HK-2 (cell line): ENCODE results near the gene EHBP1L1.

Experiments
- DNase-seq: peaks from one replicate; pipeline ENCODE4 v3.0.0-alpha.2; 2018; ENCODE audit not compliant: unreplicated experiment

EHBP1L1 gene

DNA sequence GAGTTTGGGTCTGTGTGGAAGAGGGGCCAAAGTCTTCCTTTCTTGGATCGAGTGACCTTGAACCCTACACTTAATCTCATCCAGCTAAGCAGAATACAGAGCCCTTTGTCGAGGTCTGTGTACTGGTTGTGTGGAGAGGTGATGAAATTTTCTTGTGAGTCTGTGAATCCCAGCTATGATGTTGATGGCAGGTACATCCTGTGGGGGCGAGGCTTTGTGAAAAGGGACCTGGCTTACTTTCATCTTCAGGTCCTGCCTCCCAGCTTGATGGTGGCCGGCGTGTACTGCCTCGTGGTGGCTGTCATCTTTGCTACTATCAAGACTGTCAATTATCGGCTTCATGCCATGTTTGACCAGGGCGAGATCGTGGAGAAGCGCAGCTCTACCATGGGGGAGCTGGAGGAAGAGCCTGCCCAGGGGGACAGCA is 40.7 kb downstream of the EHBP1L1 start:
- no peak for DNase-seq

DNA sequence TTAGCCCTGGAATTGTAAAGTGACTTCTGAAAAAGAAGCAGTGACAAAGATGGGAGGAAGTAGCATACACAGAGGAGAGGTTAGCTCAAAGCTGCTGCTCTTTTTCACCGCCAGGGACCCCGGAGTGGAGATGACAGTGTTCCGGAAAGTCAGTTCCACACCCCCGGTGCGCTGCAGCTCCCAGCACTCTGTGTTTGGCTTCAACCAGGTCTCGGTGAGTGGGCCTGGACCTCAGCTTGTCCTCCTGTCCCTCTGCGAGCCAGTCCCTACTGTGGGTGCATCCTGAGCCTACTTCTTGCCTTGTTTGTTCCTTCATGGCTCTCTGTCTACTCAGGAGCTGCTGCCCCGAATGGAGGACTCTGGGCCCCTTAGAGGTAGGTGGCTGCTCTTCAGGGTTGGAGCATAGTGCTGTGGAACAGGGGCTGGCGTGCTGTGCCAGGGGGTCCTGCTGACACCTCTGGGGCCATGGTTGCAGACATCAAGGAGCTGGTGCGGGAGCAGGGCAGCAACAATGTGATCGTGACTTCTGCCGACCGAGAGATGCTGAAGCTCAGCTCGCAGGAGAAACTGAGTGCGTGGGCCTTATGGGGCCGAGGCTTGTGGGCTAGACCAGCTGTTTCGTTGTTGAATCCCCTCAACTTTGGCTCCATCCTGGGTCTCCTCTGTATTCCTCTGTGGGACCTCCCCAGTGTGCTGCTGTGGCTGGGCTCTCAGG is 41.4 kb downstream of the EHBP1L1 start:
- DNase-seq = no peak

DNA sequence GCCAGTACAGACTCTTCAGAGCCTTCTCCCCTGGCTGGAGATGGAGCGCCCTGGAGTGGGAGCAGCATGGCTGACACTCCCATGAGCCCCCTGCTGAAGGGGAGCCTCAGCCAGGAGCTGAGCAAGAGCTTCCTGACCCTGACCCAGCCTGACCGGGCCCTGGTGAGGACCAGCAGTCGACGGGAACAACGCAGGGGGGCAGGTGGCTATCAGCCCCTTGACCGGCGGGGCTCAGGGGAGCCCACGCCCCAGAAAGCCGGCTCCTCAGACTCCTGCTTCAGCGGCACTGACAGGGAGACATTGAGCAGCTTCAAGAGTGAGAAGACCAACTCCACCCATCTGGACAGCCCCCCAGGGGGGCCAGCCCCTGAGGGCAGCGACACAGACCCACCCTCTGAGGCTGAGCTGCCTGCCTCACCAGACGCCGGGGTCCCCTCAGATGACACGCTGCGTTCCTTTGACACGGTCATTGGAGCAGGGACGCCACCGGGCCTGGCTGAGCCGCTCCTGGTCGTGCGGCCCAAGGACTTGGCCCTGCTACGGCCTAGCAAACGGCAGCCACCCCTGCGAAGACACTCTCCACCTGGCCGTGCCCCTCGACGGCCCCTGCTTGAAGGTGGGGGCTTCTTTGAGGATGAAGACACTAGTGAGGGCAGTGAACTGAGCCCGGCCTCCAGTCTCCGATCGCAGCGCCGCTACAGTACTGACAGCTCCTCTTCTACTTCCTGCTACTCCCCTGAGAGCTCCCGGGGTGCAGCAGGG is 42.3 kb downstream of the EHBP1L1 start:
- DNase-seq = no peak

DNA sequence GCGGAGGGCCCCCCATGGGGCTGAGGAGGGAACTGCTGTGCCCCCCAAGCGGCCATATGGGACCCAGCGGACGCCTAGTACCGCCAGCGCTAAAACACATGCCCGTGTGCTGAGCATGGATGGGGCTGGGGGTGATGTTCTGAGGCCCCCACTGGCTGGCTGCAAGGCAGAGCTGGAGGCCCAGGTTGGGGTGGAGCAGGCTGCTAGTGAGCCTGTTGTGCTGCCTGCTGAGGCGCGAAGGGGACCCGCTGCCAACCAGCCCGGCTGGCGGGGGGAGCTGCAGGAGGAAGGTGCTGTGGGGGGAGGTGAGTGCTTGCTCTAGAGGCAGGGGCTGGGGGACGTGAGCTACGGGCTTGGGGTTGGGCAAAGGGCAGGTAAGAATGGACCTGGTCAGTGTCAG is 42.9 kb downstream of the EHBP1L1 start:
- DNase-seq = no peak

DNA sequence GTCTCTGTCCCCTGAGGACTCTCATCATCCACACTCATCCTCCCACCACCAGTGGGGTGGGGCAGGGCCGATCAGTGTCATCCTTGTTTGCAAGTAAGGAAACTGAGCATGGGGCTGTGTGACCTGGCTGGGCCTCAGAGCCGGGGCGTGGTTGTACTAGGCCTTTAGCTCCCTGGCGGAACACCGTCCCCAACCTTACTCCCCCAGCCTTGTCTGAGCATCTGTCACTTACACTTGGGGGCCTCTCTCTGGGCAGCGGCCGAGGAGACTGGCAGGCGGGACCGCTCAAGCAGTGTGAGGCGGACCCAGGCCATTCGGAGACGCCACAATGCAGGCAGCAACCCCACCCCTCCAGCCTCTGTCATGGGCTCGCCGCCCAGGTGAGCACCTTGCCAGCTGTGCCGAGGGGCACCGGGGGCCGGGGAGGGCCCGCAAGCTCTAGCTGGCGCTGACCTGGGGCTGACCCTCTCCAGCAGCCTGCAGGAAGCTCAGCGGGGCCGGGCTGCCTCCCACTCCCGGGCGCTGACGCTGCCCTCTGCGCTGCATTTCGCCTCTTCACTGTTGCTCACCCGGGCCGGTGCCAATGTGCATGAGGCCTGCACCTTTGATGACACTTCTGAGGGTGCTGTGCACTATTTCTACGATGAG is 43.6 kb downstream of the EHBP1L1 start:
- DNase-seq = no peak

DNA sequence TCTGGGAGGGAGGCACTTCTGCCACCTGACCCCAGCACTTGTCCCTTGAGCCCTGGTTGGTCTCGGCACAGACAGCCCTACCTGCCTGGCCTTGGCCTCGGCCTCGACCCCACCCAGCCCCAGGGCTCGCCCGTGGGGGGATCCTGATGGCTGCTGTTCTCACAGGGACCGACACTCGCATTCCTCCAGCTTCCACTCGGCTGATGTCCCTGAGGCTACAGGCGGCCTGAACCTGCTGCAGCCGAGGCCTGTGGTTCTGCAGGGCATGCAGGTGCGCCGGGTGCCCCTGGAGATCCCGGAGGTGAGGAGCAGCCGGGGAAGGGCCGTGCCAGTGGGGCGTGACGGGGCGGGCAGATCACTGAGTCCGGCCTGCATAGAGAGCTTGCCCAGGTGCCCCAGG is 44.8 kb downstream of the EHBP1L1 start:
- DNase-seq = no peak

DNA sequence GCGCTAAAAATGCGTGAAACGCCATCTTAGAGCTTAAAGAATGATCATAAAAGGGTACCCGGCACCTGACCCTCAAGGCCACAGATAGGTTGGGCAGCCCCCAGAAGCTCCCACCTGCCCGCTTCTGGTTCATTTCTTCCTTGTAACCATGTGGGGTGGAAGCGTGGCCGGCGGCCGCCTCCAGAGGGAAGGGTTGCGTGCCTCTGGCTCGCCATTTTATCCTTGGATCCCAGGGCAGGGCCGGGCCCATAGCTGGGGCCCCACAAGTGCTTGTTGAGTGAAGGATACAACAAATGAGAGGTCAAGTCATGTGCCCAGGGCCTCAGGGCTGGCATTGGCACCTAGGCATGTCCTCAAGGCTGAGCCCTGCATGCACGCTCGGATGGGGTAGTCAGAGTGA is 45.6 kb downstream of the EHBP1L1 start:
- DNase-seq = no peak

DNA sequence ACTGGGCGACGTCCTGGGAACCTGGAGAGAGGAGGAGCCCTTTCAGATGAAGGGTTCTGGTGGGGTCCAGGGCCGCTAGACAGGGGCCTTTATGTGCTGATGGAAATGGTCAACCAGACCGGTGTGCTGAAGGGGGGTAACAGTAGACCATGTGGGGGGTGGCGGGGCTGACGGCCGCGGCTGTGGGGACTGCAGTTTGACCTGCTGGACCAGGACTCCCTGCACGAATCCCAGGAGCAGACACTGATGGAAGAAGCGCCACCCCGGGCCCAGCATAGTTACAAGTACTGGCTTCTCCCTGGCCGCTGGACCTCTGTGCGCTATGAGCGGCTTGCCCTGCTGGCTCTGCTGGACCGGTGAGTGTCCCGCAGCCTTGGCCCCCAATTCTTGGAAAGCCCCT is 46.2 kb downstream of the EHBP1L1 start:
- no peak for DNase-seq

DNA sequence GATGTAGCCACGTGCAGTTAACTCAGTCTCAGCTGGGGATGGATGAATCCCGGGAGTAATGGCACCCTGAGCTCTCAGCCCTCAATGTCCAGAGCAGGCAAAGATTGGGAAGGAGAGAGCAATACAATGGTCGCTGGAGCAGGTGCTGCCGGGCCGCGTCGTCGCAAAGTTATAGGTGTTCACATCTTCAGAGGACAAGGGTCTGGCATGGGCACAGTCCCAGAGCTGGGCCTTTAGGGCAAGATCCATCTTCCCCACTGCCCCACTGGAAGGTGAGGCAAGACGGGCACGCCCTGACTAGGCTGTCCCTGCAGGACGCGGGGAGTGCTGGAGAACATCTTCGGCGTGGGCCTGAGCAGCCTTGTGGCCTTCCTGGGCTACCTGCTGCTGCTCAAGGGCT is 47.3 kb downstream of the EHBP1L1 start:
- no peak for DNase-seq

DNA sequence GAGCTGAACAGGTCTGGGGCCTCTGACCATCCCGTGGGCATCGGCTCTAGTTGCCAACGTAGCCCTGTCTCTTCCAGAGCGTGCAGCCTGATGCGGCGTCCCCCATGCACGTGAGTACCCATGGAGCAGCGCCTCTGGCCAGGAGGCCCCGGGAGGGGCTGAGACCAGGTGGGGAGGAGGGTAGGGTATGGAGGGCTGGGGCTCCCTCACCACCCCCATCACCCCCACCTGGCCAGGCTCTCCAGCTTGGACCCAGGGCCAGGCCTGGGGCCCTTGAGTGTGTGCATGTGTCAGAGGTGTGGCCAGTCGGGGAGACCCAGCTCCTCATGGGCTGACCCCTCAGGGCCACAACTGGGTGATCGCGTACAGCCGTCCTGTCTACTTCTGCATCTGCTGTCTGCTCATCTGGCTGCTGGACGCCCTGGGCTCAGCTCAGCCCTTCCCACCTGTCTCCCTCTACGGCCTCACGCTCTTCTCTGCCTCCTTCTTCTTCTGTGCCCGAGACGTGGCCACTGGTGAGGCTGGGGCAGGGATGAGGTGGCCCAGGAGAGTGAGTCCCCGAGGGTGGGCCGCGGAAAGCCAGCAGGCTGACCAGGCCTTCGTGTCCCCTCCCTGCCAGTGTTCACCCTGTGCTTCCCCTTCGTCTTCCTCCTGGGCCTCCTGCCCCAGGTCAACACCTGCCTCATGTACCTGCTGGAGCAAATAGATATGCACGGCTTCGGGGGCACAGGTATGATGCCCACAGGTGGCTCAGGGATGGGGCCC is 48.2 kb downstream of the EHBP1L1 start:
- DNase-seq = no peak

DNA sequence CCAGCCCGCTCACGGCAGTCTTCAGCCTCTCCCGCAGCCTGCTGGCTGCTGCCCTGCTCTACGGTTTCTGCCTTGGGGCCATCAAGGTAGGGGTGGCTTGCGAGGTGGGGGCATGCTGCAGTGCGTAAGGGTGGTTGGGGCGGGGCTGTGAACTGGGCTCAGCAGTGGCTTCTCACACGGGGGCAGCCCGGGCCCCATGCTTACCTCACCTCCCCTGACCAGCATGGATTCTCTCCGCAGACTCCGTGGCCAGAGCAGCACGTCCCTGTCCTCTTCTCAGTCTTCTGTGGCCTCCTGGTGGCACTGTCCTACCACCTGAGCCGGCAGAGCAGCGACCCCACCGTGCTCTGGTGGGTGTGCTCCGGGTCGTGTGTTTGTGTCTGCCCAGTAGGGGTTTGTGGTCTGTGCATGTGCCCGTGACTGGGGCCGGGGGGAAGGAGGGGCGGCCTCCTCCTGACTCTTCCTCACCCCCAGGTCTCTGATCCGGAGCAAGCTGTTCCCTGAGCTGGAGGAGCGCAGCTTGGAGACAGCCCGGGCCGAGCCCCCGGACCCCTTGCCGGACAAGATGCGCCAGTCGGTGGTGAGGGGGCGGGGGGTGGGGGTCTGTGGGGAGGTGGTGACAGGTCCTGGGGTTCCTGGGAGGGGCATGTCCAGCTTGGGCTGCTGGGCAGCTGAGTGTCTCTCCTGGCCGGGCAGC is 49.2 kb downstream of the EHBP1L1 start:
- no peak for DNase-seq

DNA sequence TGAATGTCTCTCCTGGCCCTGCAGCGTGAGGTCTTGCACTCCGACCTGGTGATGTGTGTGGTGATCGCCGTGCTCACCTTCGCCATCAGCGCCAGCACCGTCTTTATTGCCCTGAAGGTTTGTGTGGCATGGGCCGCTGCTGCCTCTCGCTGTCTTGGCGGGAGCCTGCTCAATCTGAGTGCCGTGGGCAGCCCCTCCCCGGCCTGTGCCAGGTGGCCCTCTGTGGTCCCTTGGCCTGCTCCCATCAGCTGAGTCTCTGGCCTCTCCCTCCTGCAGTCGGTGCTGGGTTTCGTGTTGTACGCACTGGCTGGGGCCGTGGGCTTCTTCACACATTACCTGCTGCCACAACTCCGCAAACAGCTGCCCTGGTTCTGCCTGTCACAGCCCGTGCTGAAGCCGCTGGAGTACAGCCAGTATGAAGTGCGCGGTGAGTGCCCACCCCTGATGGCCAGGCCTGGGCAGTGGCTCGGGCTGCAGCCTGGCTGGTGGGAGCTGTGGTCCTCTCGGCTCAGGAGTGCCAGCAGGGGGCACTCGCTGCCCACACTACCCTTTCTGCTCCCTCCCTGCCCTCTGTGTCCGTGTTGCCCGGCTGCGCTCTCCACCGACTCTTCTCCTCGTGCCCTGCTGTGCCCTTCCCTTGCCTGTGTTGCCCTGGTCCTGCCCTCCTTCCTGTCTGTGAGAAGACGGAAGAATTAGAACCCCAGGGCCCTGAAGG is 49.9 kb downstream of the EHBP1L1 start:
- no peak for DNase-seq

DNA sequence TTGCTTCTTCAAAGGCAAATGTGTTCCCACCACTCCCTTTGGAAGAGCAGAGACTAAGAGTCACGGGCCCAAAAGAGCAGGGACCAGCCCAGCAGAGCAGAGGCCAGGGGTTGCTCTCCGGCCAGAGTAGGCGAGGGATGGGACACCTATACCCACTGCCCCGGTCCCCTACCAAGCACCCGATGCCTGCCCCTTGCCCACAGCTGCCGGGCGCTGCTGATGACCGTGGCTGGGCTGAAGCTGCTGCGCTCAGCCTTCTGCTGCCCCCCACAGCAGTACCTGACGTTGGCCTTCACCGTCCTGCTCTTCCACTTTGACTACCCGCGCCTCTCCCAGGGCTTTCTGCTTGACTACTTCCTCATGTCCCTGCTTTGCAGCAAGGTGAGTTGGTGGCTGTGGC is 51.3 kb downstream of the EHBP1L1 start:
- no peak for DNase-seq

DNA sequence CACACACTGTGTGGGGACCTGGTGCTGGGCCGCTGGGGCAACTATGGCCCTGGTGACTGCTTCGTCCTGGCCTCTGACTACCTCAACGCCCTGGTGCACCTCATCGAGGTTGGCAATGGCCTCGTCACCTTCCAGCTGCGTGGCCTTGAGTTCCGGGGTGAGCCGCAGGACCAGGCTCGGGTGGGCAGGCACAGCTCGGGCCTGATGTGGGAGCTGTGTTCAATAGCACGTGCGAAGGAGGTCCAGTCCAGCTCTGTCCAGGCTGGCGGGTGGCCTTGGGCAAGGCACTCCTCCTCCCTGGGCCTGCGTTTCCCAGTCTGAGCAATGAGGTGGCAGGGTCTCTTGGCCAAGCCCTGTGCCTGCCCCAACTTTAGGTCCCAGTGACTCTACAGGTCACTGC is 53.7 kb downstream of the EHBP1L1 start:
- DNase-seq = no peak

DNA sequence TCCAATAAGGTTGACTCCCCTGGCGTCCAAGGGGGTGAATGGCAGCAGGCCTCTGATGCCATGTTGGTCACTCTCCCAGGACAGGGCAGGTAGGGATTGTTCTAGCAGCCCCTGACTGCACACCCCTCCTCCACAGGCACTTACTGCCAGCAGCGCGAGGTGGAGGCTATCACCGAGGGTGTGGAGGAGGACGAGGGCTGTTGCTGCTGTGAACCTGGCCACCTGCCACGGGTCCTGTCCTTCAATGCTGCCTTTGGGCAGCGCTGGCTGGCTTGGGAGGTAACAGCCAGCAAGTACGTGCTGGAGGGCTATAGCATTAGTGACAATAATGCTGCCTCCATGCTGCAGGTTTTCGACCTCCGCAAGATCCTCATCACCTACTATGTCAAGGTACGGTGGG is 54.4 kb downstream of the EHBP1L1 start:
- DNase-seq = no peak

DNA sequence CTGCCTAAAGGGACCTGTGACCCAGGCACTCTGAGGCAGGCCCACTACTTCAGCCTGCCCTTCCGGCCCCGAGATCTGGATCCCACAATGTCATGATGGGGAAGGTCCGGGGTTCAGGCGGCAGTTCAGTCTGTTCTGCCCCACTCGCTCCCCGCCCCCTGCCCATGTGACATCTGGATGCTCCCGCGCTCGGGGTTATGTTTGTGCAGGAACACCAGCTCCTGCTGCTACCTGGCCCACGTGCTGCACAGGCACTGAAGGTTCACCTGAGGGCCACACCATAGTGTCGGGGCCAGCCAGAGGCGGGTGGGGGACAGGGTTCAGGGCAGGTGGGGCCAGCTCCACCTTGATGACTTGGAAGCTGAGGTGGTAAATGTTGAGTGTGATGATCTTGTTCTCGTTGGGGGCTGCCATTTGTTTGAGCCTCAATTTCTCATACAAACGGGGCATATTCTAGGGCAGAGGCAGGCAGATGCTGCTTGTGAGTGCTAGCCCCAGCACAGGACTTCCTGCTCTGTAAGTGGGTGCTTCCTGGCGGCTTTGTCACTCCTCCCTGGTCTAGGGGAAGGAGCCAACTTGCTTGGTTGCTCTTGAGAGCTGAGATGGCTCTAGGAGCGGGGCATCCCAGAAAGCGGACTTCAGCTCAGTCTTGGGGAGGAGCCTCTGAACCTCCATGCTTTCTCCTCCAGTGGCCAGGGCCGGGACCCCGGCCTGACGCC is 57.7 kb downstream of the EHBP1L1 start:
- DNase-seq = no peak

DNA sequence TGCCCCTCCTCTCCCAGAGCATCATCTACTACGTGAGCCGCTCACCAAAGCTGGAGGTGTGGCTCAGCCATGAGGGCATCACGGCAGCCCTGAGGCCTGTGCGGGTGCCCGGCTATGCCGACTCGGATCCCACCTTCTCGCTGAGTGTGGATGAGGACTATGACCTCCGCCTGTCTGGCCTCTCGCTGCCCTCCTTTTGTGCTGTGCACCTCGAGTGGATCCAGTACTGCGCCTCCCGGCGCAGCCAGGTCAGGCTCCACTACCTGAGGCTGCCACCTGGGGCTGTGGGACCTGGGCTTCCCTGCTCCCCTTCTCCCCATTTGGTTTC is 58.2 kb downstream of the EHBP1L1 start:
- no peak for DNase-seq

DNA sequence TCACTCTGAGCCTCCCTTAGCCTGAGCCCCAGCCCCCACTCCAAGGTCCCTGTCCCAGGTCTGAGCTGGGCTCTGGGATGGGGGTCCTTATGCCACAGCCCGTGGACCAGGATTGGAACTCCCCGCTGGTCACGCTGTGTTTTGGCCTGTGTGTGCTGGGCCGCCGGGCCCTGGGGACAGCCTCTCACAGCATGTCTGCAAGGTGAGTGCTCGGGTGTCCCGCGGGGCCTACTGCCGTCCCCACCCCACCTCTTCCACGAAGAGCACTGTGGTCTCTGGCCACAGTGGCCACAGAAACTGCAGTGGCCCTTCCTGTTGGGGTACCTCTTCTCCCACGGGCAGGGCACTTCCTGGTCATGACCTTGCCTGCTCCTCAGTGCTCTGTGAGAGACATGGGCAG is 58.6 kb downstream of the EHBP1L1 start:
- no peak for DNase-seq

DNA sequence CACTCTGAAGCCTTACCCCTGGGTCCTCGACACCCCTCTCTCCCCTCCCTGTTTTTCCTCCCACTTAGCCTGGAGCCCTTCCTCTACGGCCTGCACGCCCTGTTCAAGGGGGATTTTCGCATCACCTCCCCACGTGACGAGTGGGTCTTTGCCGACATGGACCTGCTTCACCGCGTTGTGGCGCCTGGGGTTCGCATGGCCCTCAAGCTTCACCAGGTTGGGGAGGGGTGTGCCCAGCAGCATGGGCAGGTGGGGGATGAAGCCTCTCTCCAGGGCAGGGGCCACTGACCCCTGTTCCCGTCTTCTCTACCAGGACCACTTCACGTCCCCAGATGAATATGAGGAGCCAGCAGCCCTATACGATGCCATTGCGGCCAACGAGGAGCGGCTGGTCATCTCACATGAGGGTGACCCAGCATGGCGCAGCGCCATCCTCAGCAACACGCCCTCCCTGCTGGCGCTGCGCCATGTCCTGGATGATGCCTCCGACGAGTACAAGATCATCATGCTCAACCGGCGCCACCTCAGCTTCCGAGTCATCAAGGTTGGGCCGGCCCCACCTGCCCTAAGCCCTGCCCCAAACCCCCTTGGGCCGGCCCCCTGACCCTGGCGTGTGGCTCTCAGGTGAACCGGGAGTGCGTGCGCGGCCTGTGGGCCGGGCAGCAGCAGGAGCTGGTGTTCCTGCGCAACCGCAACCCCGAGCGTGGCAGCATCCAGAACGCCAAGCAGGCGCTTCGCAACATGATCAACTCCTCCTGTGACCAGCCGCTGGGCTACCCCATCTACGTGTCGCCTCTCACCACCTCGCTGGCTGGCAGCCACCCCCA is 59.3 kb downstream of the EHBP1L1 start:
- DNase-seq = no peak
